ENCODE results near the gene SRRM2.

Gene SRRM2

GRCh38 chr16:2734844-2735515, 17.5 kb upstream of the SRRM2 start:
- DNase-seq: peak in 2 of 3 donors; percentile 28 to 33
- no peak overlapping the region for H3K4me3 ChIP-seq (ENCODE audit: control insufficient read depth in 1 of 7, extremely low read depth in 1 of 7, insufficient read depth in 4 of 7, low read depth in 2 of 7, low read length in 6 of 7)
- no peak overlapping the region for H3K27ac ChIP-seq (ENCODE audit: insufficient read depth in 1 of 2, low read depth in 1 of 2, low read length in 2 of 2, poor library complexity in 1 of 2, severe bottlenecking in 2 of 2)
- H3K4me1 ChIP-seq (ENCODE audit: control extremely low read depth in 1 of 4, control insufficient read depth in 4 of 4, insufficient read depth in 4 of 4, low read length in 3 of 4): no peaks in the 10 kb centered on the region
- peaks cover 0 to 2% (median 0%) of the 10 kb centered on the region in 5 experiments for H3K27me3 ChIP-seq (replicated peaks in 2 of 5; ENCODE audit: control insufficient read depth in 4 of 5, insufficient read depth in 5 of 5, low read length in 4 of 5)
- ChIA-PET CTCF (no interaction called here), POLR2A (no interaction called here)
- WGBS (ENCODE audit: insufficient coverage): 85% methylated on average over 9 of the region's 10 CpGs
- H3K36me3 ChIP-seq (ENCODE audit: control insufficient read depth in 4 of 4, insufficient read depth in 4 of 4, low read length in 3 of 4): no peaks in the 10 kb centered on the region
- no peaks in the 10 kb centered on the region for H3K9me3 ChIP-seq (ENCODE audit: control extremely low read depth in 1 of 5, control insufficient read depth in 4 of 5, insufficient read depth in 2 of 5, low read depth in 1 of 5, low read length in 4 of 5)

GRCh38 chr16:2736476-2737237, 15.8 kb upstream of the SRRM2 start:
- ChIA-PET CTCF (no interaction called here), POLR2A (interaction anchor here (0.6 kb wide), 1 partner anchor 12 kb away, joined by 3 read pairs; no protein-coding TSS in a partner anchor)
- H3K27me3 ChIP-seq (replicated peaks in 2 of 5; ENCODE audit: control insufficient read depth in 4 of 5, insufficient read depth in 5 of 5, low read length in 4 of 5): no peaks in the 10 kb centered on the region
- H3K36me3 ChIP-seq (ENCODE audit: control insufficient read depth in 4 of 4, insufficient read depth in 4 of 4, low read length in 3 of 4): no peaks in the 10 kb centered on the region
- DNase-seq: no peak
- H3K4me1 ChIP-seq (ENCODE audit: control extremely low read depth in 1 of 4, control insufficient read depth in 4 of 4, insufficient read depth in 4 of 4, low read length in 3 of 4): no peaks in the 10 kb centered on the region
- no peak overlapping the region for H3K27ac ChIP-seq (ENCODE audit: insufficient read depth in 1 of 2, low read depth in 1 of 2, low read length in 2 of 2, poor library complexity in 1 of 2, severe bottlenecking in 2 of 2)
- WGBS (ENCODE audit: insufficient coverage): 97% methylated on average over 11 of the region's 11 CpGs
- H3K9me3 ChIP-seq (ENCODE audit: control extremely low read depth in 1 of 5, control insufficient read depth in 4 of 5, insufficient read depth in 2 of 5, low read depth in 1 of 5, low read length in 4 of 5): no peaks in the 10 kb centered on the region
- no peak overlapping the region for H3K4me3 ChIP-seq (ENCODE audit: control insufficient read depth in 1 of 7, extremely low read depth in 1 of 7, insufficient read depth in 4 of 7, low read depth in 2 of 7, low read length in 6 of 7)

GRCh38 chr16:2737238-2737605, 15.2 kb upstream of the SRRM2 start:
- Histone ChIP-seq H3K36me3 (ENCODE audit: control insufficient read depth in 4 of 4, insufficient read depth in 4 of 4, low read length in 3 of 4) (no peaks in the 10 kb centered on the region), H3K4me3 (ENCODE audit: control insufficient read depth in 1 of 7, extremely low read depth in 1 of 7, insufficient read depth in 4 of 7, low read depth in 2 of 7, low read length in 6 of 7) (no peak overlapping the region), H3K27ac (ENCODE audit: insufficient read depth in 1 of 2, low read depth in 1 of 2, low read length in 2 of 2, poor library complexity in 1 of 2, severe bottlenecking in 2 of 2) (no peak overlapping the region), H3K27me3 (replicated peaks in 2 of 5; ENCODE audit: control insufficient read depth in 4 of 5, insufficient read depth in 5 of 5, low read length in 4 of 5) (no peaks in the 10 kb centered on the region), H3K9me3 (ENCODE audit: control extremely low read depth in 1 of 5, control insufficient read depth in 4 of 5, insufficient read depth in 2 of 5, low read depth in 1 of 5, low read length in 4 of 5) (no peaks in the 10 kb centered on the region), H3K4me1 (ENCODE audit: control extremely low read depth in 1 of 4, control insufficient read depth in 4 of 4, insufficient read depth in 4 of 4, low read length in 3 of 4) (no peaks in the 10 kb centered on the region)
- DNase-seq: no peak
- 100% methylated on average over 4 of the region's 5 CpGs for WGBS (ENCODE audit: insufficient coverage)
- ChIA-PET CTCF (no interaction called here), POLR2A (interaction anchor here (0.6 kb wide), 1 partner anchor 12 kb away, joined by 3 read pairs; no protein-coding TSS in a partner anchor)

- no peak overlapping the region for H3K27ac ChIP-seq (ENCODE audit: insufficient read depth in 1 of 2, low read depth in 1 of 2, low read length in 2 of 2, poor library complexity in 1 of 2, severe bottlenecking in 2 of 2)
- 86% methylated on average over 6 of the region's 7 CpGs for WGBS (ENCODE audit: insufficient coverage)
- no peaks in the 10 kb centered on the region for H3K36me3 ChIP-seq (ENCODE audit: control insufficient read depth in 4 of 4, insufficient read depth in 4 of 4, low read length in 3 of 4)
- no peaks in the 10 kb centered on the region for H3K4me1 ChIP-seq (ENCODE audit: control extremely low read depth in 1 of 4, control insufficient read depth in 4 of 4, insufficient read depth in 4 of 4, low read length in 3 of 4)
- DNase-seq: no peak
- ChIA-PET POLR2A (no interaction called here), CTCF (no interaction called here)
- no peak overlapping the region for H3K4me3 ChIP-seq (ENCODE audit: control insufficient read depth in 1 of 7, extremely low read depth in 1 of 7, insufficient read depth in 4 of 7, low read depth in 2 of 7, low read length in 6 of 7)
- no peaks in the 10 kb centered on the region for H3K9me3 ChIP-seq (ENCODE audit: control extremely low read depth in 1 of 5, control insufficient read depth in 4 of 5, insufficient read depth in 2 of 5, low read depth in 1 of 5, low read length in 4 of 5)
- no peaks in the 10 kb centered on the region for H3K27me3 ChIP-seq (replicated peaks in 2 of 5; ENCODE audit: control insufficient read depth in 4 of 5, insufficient read depth in 5 of 5, low read length in 4 of 5)
These were observed 14.5 kb upstream of the SRRM2 start for GRCh38 chr16:2737895-2738418.

- H3K4me3 ChIP-seq (ENCODE audit: control insufficient read depth in 1 of 7, extremely low read depth in 1 of 7, insufficient read depth in 4 of 7, low read depth in 2 of 7, low read length in 6 of 7): no peak overlapping the region
- H3K27ac ChIP-seq (ENCODE audit: insufficient read depth in 1 of 2, low read depth in 1 of 2, low read length in 2 of 2, poor library complexity in 1 of 2, severe bottlenecking in 2 of 2): no peak overlapping the region
- H3K36me3 ChIP-seq (ENCODE audit: control insufficient read depth in 4 of 4, insufficient read depth in 4 of 4, low read length in 3 of 4): no peaks in the 10 kb centered on the region
- ChIA-PET POLR2A (no interaction called here), CTCF (no interaction called here)
- no peaks in the 10 kb centered on the region for H3K9me3 ChIP-seq (ENCODE audit: control extremely low read depth in 1 of 5, control insufficient read depth in 4 of 5, insufficient read depth in 2 of 5, low read depth in 1 of 5, low read length in 4 of 5)
- H3K4me1 ChIP-seq (ENCODE audit: control extremely low read depth in 1 of 4, control insufficient read depth in 4 of 4, insufficient read depth in 4 of 4, low read length in 3 of 4): no peaks in the 10 kb centered on the region
- no peaks in the 10 kb centered on the region for H3K27me3 ChIP-seq (replicated peaks in 2 of 5; ENCODE audit: control insufficient read depth in 4 of 5, insufficient read depth in 5 of 5, low read length in 4 of 5)
- WGBS (ENCODE audit: insufficient coverage): 90% methylated on average over 2 of the region's 5 CpGs
- no peak for DNase-seq
These were observed 13.8 kb upstream of the SRRM2 start for GRCh38 chr16:2738615-2739014.

GRCh38 chr16:2739625-2740430, 12.6 kb upstream of the SRRM2 start:
- Histone ChIP-seq H3K27me3 (replicated peaks in 2 of 5; ENCODE audit: control insufficient read depth in 4 of 5, insufficient read depth in 5 of 5, low read length in 4 of 5) (no peaks in the 10 kb centered on the region), H3K9me3 (ENCODE audit: control extremely low read depth in 1 of 5, control insufficient read depth in 4 of 5, insufficient read depth in 2 of 5, low read depth in 1 of 5, low read length in 4 of 5) (no peaks in the 10 kb centered on the region), H3K4me1 (ENCODE audit: control extremely low read depth in 1 of 4, control insufficient read depth in 4 of 4, insufficient read depth in 4 of 4, low read length in 3 of 4) (no peaks in the 10 kb centered on the region), H3K27ac (ENCODE audit: insufficient read depth in 1 of 2, low read depth in 1 of 2, low read length in 2 of 2, poor library complexity in 1 of 2, severe bottlenecking in 2 of 2) (no peak overlapping the region), H3K4me3 (ENCODE audit: control insufficient read depth in 1 of 7, extremely low read depth in 1 of 7, insufficient read depth in 4 of 7, low read depth in 2 of 7, low read length in 6 of 7) (no peak overlapping the region), H3K36me3 (ENCODE audit: control insufficient read depth in 4 of 4, insufficient read depth in 4 of 4, low read length in 3 of 4) (no peaks in the 10 kb centered on the region)
- no peak for DNase-seq
- ChIA-PET CTCF (interaction anchor here (1.2 kb wide), 1 partner anchor 17 kb away, joined by 3 read pairs; no protein-coding TSS in a partner anchor), POLR2A (interaction anchor here (0.6 kb wide), 1 partner anchor 20 kb away, joined by 3 read pairs; the partner anchor contains the start of gene PRSS27)
- WGBS (ENCODE audit: insufficient coverage): 96% methylated on average over 6 of the region's 8 CpGs
